Ishikawa (cell line): ENCODE results near the gene IGFBP7.

Experiments
- CEBPB ChIP-seq: IDR thresholded peaks from 2 replicates; pipeline ENCODE4 v1.6.1; 2012
- CREB1 ChIP-seq: IDR thresholded peaks from 2 replicates; pipeline ENCODE4 v1.6.1; 2012; ENCODE audit warnings: low read depth
- EGR1 ChIP-seq: IDR thresholded peaks from 2 replicates; pipeline ENCODE4 v1.6.1; 2012
- EP300 ChIP-seq: IDR thresholded peaks from 2 replicates; pipeline ENCODE4 v1.6.1; 2012; ENCODE audit warnings: borderline replicate concordance
- FOXM1 ChIP-seq: IDR thresholded peaks from 2 replicates; pipeline ENCODE4 v1.6.1; 2012; ENCODE audit warnings: low read depth, borderline replicate concordance
- NFIC ChIP-seq: IDR thresholded peaks from 2 replicates; pipeline ENCODE4 v1.6.1; 2012
- RAD21 ChIP-seq: IDR thresholded peaks from 2 replicates; pipeline ENCODE4 v1.6.1; 2012; ENCODE audit warnings: low read depth
- TAF1 ChIP-seq: IDR thresholded peaks from 2 replicates; pipeline ENCODE4 v1.6.1; 2012; ENCODE audit warnings: low read depth, mild to moderate bottlenecking
- TCF12 ChIP-seq: IDR thresholded peaks from 2 replicates; pipeline ENCODE4 v1.6.1; 2012; ENCODE audit warnings: low read depth
- TEAD4 ChIP-seq: IDR thresholded peaks from 2 replicates; pipeline ENCODE4 v1.6.1; 2012
- YY1 ChIP-seq: IDR thresholded peaks from 2 replicates; pipeline ENCODE4 v1.6.1; 2012; ENCODE audit warnings: low read depth
- ZBTB7A ChIP-seq: IDR thresholded peaks from 2 replicates; pipeline ENCODE4 v1.6.1; 2012; ENCODE audit warnings: low read depth
- TF ChIP-seq, protein P1 (sequence below): IDR thresholded peaks from 2 replicates; pipeline ENCODE4 v1.6.1; 2012
- TF ChIP-seq, protein P2 (sequence below): IDR thresholded peaks from 2 replicates; pipeline ENCODE4 v1.6.1; 2012; ENCODE audit warnings: low read depth, mild to moderate bottlenecking
- TF ChIP-seq, protein P3 (sequence below): IDR thresholded peaks from 2 replicates; pipeline ENCODE4 v1.6.1; 2012

The IGFBP7 gene

DNA sequence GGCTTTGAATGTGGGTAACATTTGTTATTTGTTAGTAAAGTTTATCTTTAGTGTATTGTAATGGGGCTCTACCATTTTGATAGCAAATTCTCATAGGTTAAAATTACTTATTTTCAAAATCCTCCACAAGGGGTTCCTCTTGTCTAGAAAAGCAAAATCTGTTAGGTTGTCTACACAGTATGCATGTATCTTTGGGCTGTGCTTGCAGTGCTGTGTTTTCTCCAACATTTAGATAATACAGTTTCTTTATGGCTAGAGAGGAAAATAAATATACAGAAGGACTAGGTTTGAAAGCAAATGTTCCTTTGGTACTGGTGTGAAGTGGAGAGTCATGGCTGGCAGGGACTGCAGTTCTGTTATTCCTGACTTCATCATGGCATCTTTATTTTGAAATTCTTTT is 91.2 kb downstream of the IGFBP7 start:
- TF ChIP-seq EP300 (no peak), FOXM1 (no peak), TAF1 (no peak), ZBTB7A (no peak), TEAD4 (no peak), TCF12 (no peak), NFIC (no peak), EGR1 (no peak)

DNA sequence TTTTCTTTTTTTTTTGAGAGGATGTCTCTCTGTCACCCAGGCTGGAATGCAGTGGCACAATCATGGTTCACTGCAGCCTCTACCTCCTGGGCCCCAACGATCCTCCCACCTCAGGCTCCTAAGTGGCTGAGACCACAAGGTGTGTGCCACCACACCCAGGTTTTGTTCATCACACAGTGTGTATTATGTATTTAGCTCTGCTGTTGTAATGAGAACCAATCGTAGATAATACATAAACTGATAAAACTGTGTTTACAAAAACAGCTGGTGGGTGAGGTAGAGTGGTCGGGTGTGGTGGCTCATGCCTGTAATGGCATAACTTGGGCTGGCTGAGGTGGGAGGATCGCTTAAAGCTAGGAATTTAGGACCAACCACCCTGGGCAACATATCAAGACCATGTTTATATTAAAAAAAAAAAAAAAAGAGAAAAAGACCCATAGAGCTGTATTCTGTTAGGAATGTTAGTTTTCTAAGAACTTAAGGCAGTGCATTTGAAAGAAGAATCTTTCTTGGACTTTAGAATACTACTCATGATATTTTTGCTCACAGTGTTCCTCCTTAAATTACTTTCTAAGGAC is 96.6 kb downstream of the IGFBP7 start:
- no peak for TF ChIP-seq TCF12
- TF ChIP-seq ZBTB7A, result no peak
- TF ChIP-seq TEAD4, result no peak
- TF ChIP-seq, protein P1, sequence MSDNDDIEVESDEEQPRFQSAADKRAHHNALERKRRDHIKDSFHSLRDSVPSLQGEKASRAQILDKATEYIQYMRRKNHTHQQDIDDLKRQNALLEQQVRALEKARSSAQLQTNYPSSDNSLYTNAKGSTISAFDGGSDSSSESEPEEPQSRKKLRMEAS, result no peak
- TF ChIP-seq CEBPB, result no peak
- TF ChIP-seq FOXM1, result no peak
- TF ChIP-seq EP300, result no peak
- TF ChIP-seq, protein P2, sequence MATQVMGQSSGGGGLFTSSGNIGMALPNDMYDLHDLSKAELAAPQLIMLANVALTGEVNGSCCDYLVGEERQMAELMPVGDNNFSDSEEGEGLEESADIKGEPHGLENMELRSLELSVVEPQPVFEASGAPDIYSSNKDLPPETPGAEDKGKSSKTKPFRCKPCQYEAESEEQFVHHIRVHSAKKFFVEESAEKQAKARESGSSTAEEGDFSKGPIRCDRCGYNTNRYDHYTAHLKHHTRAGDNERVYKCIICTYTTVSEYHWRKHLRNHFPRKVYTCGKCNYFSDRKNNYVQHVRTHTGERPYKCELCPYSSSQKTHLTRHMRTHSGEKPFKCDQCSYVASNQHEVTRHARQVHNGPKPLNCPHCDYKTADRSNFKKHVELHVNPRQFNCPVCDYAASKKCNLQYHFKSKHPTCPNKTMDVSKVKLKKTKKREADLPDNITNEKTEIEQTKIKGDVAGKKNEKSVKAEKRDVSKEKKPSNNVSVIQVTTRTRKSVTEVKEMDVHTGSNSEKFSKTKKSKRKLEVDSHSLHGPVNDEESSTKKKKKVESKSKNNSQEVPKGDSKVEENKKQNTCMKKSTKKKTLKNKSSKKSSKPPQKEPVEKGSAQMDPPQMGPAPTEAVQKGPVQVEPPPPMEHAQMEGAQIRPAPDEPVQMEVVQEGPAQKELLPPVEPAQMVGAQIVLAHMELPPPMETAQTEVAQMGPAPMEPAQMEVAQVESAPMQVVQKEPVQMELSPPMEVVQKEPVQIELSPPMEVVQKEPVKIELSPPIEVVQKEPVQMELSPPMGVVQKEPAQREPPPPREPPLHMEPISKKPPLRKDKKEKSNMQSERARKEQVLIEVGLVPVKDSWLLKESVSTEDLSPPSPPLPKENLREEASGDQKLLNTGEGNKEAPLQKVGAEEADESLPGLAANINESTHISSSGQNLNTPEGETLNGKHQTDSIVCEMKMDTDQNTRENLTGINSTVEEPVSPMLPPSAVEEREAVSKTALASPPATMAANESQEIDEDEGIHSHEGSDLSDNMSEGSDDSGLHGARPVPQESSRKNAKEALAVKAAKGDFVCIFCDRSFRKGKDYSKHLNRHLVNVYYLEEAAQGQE, result no peak
- TF ChIP-seq YY1, result no peak
- TF ChIP-seq, protein P3, sequence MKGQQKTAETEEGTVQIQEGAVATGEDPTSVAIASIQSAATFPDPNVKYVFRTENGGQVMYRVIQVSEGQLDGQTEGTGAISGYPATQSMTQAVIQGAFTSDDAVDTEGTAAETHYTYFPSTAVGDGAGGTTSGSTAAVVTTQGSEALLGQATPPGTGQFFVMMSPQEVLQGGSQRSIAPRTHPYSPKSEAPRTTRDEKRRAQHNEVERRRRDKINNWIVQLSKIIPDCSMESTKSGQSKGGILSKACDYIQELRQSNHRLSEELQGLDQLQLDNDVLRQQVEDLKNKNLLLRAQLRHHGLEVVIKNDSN, result no peak
- no peak for TF ChIP-seq TAF1

DNA sequence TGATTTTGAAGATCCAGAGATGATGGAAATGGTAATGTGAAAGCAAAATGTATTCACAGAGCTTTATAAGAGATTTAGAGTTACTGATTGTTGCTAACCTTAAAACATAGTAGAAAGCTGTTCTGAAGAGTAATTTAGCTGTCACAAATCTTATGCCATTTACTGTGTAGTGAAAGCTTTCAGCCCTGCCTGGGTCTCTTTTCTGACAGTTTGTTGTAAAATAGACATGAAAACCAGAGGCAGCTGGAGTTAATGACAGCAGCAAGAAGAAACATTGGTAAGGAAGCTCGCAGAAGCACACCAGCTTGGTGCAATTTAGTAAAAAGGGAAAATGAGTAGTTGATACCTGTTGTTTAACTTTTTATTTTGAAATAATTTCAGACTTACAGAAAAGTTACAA is 110.4 kb downstream of the IGFBP7 start:
- TF ChIP-seq ZBTB7A, result no peak
- no peak for TF ChIP-seq TAF1
- TF ChIP-seq, protein P3, result no peak
- TF ChIP-seq, protein P1, result no peak
- TF ChIP-seq EP300, result no peak
- no peak for TF ChIP-seq RAD21
- TF ChIP-seq YY1, result no peak
- no peak for TF ChIP-seq TCF12
- no peak for TF ChIP-seq NFIC
- no peak for TF ChIP-seq CREB1
- no peak for TF ChIP-seq TEAD4
- TF ChIP-seq CEBPB, result no peak
- TF ChIP-seq EGR1, result no peak
- TF ChIP-seq FOXM1, result no peak

DNA sequence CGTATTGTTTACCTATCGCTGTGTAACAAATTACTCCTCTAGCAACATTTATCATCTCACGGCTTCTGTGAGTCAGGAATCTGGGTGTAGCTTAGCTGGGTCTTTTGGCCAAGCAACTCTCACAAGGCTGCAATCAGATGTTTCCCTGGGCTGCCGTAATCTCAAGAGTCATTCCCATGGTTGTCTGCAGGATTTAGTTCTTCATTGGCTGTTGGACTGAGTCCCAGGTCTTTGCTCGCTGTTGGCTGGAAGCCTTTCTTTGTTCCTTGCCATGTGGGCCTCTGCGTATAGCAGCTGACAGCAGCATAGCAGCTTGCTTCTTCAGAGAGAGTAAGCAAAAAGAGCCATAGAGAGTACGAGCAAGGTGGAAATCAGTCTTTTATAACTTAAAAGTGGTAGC is 114.7 kb downstream of the IGFBP7 start:
- TF ChIP-seq TAF1 (no peak), RAD21 (no peak), CEBPB (no peak)

DNA sequence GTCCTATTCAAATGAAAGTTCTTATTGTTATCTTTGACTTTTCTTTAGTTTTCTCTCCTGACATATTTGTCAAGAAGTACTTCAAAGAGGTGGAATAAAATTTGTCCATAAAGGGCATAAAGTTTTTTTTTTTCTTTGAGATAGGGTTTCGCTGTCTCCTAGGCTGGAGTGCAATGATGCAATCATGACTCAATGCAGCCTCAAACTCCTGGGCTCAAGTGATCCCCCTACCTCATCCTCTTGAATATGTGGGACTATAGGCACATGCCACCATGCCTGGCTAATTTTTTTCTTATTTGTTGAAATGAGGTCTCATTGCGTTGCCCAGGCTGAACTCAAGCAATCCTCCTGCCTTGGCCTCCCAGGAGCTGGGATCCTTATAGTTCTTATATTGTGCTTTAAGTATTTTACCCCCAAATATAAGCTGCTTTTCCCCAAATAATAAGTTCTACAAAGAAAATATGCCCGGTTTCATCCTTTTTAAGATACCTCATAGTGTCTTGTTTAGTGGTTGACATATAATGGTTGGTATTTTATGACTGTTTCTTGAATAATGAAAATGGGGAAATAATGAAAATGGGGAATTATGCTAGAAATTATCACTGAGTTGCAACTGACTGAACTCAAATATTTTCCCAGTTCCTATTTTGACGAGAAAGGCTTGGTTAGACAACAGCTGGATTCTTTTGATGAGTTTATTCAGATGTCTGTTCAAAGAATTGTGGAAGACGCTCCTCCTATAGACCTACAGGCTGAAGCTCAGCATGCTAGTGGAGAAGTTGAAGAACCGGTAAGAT is 119.9 kb downstream of the IGFBP7 start:
- no peak for TF ChIP-seq FOXM1
- TF ChIP-seq CEBPB, result no peak
- TF ChIP-seq, protein P2, result no peak
- TF ChIP-seq TCF12, result no peak
- no peak for TF ChIP-seq RAD21
- TF ChIP-seq, protein P3, result no peak
- no peak for TF ChIP-seq TAF1
- TF ChIP-seq NFIC, result no peak
- TF ChIP-seq TEAD4, result no peak
- TF ChIP-seq ZBTB7A, result no peak
- TF ChIP-seq CREB1, result no peak
- no peak for TF ChIP-seq EGR1
- no peak for TF ChIP-seq EP300
- TF ChIP-seq YY1, result no peak
- TF ChIP-seq, protein P1, result no peak
